DOHH2 (cell line): ENCODE measurements around the gene PLBD2.

Source experiments
- H3F3A ChIP-seq: fragments of 200-600 bp; sonication (generic), shearing (Covaris generic); 2 replicates; pipeline ENCODE4 v1.6.0; 2016; ENCODE audit warnings: antibody characterized with exemption, mild to moderate bottlenecking; ENCODE audit not compliant: control insufficient read depth, insufficient read depth
- H3K27ac ChIP-seq: fragments of 200-600 bp; sonication (generic); 2 replicates; pipeline ENCODE4 v1.5.1; 2014; ENCODE audit warnings: low read depth, mild to moderate bottlenecking, low read length, moderate library complexity
- H3K27me3 ChIP-seq: fragments of 200-600 bp; sonication (generic); 2 replicates; pipeline ENCODE4 v1.6.1; 2014; ENCODE audit warnings: mild to moderate bottlenecking, low read length, mixed read lengths; ENCODE audit not compliant: control insufficient read depth
- H3K36me3 ChIP-seq: fragments of 200-600 bp; sonication (generic); 2 replicates; pipeline ENCODE4 v1.6.1; 2014; ENCODE audit warnings: mild to moderate bottlenecking, low read length, moderate library complexity, mixed read lengths; ENCODE audit not compliant: control insufficient read depth
- H3K4me1 ChIP-seq: fragments of 200-600 bp; sonication (generic); 2 replicates; pipeline ENCODE4 v1.6.1; 2014; ENCODE audit warnings: mild to moderate bottlenecking, low read length, mixed read lengths; ENCODE audit not compliant: control insufficient read depth
- H3K4me2 ChIP-seq: fragments of 200-600 bp; sonication (generic); 2 replicates; pipeline ENCODE4 v1.6.0; 2014; ENCODE audit warnings: mild to moderate bottlenecking, low read length, moderate library complexity
- H3K4me3 ChIP-seq: fragments of 200-600 bp; sonication (generic); 2 replicates; pipeline ENCODE4 v1.5.1; 2014; ENCODE audit warnings: mild to moderate bottlenecking, low read length, mixed read lengths
- H3K79me2 ChIP-seq: fragments of 200-600 bp; sonication (generic); 2 replicates; pipeline ENCODE4 v1.6.1; 2014; ENCODE audit warnings: mild to moderate bottlenecking, low read length, mixed read lengths; ENCODE audit not compliant: control insufficient read depth
- H3K9me2 ChIP-seq: fragments of 200-600 bp; sonication (generic); replicated peaks from 2 replicates; pipeline ENCODE4 v1.6.1; 2014; ENCODE audit warnings: mild to moderate bottlenecking, low read length, mixed read lengths; ENCODE audit not compliant: control insufficient read depth
- H3K9me3 ChIP-seq: fragments of 200-600 bp; sonication (generic); 2 replicates; pipeline ENCODE4 v1.6.1; 2014; ENCODE audit warnings: antibody characterized with exemption, low read length, mixed read lengths; ENCODE audit not compliant: control insufficient read depth, insufficient read depth
- H4K20me1 ChIP-seq: fragments of 200-600 bp; sonication (generic); 2 replicates; pipeline ENCODE4 v1.6.0; 2014; ENCODE audit warnings: low read depth, mild to moderate bottlenecking, antibody characterized with exemption, low read length, moderate library complexity; ENCODE audit not compliant: control insufficient read depth, insufficient read depth
- EZH2phosphoT487 ChIP-seq: fragments of 200-600 bp; sonication (generic); IDR thresholded peaks from 2 replicates; pipeline ENCODE4 v1.6.1; 2017; ENCODE audit warnings: borderline replicate concordance, mild to moderate bottlenecking, antibody characterized with exemption, low read length, moderate library complexity, mixed read lengths
- TF ChIP-seq, protein P1 (sequence below): fragments of 200-600 bp; sonication (generic); IDR thresholded peaks from one replicate; pipeline ENCODE4 v1.5.1; 2014; ENCODE audit warnings: antibody characterized with exemption, mild to moderate bottlenecking, low read depth, low read length; ENCODE audit not compliant: poor library complexity, severe bottlenecking

PLBD2 gene

GRCh38 chr12:113378291-113378690 lies 19.9 kb downstream of the PLBD2 start:
- Histone ChIP-seq H3K36me3 (no peaks in the 10 kb centered on the region), H3K4me3 (no peak overlapping the region), H3K4me1 (no peaks in the 10 kb centered on the region), H3K27me3 (no peaks in the 10 kb centered on the region), H3K27ac (no peak overlapping the region), H3K9me3 (no peaks in the 10 kb centered on the region), H3K79me2 (no peaks in the 10 kb centered on the region), H4K20me1 (no peaks in the 10 kb centered on the region), H3F3A (no peaks in the 10 kb centered on the region), H3K4me2 (no peak overlapping the region), H3K9me2 (no peaks in the 10 kb centered on the region)
- TF ChIP-seq, protein P1, sequence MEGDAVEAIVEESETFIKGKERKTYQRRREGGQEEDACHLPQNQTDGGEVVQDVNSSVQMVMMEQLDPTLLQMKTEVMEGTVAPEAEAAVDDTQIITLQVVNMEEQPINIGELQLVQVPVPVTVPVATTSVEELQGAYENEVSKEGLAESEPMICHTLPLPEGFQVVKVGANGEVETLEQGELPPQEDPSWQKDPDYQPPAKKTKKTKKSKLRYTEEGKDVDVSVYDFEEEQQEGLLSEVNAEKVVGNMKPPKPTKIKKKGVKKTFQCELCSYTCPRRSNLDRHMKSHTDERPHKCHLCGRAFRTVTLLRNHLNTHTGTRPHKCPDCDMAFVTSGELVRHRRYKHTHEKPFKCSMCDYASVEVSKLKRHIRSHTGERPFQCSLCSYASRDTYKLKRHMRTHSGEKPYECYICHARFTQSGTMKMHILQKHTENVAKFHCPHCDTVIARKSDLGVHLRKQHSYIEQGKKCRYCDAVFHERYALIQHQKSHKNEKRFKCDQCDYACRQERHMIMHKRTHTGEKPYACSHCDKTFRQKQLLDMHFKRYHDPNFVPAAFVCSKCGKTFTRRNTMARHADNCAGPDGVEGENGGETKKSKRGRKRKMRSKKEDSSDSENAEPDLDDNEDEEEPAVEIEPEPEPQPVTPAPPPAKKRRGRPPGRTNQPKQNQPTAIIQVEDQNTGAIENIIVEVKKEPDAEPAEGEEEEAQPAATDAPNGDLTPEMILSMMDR, result no peak
- TF ChIP-seq EZH2phosphoT487, result no peak

DNA sequence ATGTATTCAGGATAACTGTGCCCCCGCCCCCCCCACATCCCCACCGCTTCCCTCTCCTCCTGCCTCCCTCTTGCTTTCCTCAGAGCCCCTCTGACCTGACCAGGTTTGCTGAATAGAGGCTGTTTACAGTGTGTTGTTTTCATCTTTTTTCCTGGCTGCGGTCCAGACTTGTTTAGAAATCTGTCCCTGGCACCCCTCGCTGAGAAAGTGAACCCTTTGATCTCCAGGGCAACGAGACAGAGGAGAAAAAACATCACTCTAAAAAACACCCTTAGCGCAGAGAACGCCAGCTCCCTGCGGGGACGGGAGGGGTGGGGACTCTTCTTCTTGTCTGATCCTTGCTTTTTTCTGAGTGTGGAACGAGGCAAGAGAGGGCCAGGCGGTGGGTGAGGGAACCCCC lies 22.8 kb downstream of the PLBD2 start:
- Histone ChIP-seq H3K4me3 (no peak overlapping the region), H3F3A (no peaks in the 10 kb centered on the region), H3K79me2 (no peaks in the 10 kb centered on the region), H3K27me3 (no peaks in the 10 kb centered on the region), H3K4me1 (no peaks in the 10 kb centered on the region), H3K36me3 (no peaks in the 10 kb centered on the region), H4K20me1 (no peaks in the 10 kb centered on the region), H3K9me2 (no peaks in the 10 kb centered on the region), H3K9me3 (no peaks in the 10 kb centered on the region), H3K4me2 (no peak overlapping the region), H3K27ac (no peak overlapping the region)
- TF ChIP-seq, protein P1, result no peak
- no peak for TF ChIP-seq EZH2phosphoT487

DNA sequence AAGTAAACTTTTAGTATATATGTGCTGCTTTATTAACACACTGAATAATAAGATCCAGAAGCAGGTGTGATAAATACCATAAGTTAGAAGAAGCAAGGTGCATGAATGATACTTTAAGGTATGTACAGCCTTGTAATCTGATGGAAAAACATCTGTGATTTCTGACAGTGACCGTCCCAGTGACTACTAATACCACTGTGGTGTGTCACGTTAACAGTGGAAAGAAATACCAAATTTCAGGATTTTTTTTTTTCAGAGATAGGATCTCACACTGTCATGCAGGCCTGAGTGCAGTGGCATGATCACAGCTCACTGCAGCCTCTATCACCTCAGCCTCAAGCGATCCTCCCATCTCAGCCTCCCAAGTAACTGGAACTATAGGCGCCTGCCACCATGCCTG lies 23.8 kb downstream of the PLBD2 start:
- Histone ChIP-seq H3K36me3 (no peaks in the 10 kb centered on the region), H3K27ac (no peak overlapping the region), H3K27me3 (no peaks in the 10 kb centered on the region), H3K79me2 (no peaks in the 10 kb centered on the region), H3K9me2 (no peaks in the 10 kb centered on the region), H3K4me3 (no peak overlapping the region), H3K9me3 (no peaks in the 10 kb centered on the region), H3K4me2 (no peak overlapping the region), H4K20me1 (no peaks in the 10 kb centered on the region), H3K4me1 (no peaks in the 10 kb centered on the region), H3F3A (no peaks in the 10 kb centered on the region)
- TF ChIP-seq, protein P1, result no peak
- TF ChIP-seq EZH2phosphoT487, result no peak

GRCh38 chr12:113384778-113385177 lies 26.4 kb downstream of the PLBD2 start:
- H3K4me3 ChIP-seq, result no peak overlapping the region
- no peak overlapping the region for H3K27ac ChIP-seq
- no peaks in the 10 kb centered on the region for H3K9me2 ChIP-seq
- no peaks in the 10 kb centered on the region for H3K4me1 ChIP-seq
- no peaks in the 10 kb centered on the region for H3K9me3 ChIP-seq
- H4K20me1 ChIP-seq, result no peaks in the 10 kb centered on the region
- H3K36me3 ChIP-seq, result no peaks in the 10 kb centered on the region
- no peaks in the 10 kb centered on the region for H3K27me3 ChIP-seq
- no peak overlapping the region for H3K4me2 ChIP-seq
- TF ChIP-seq, protein P1, result no peak
- no peak for TF ChIP-seq EZH2phosphoT487
- no peaks in the 10 kb centered on the region for H3F3A ChIP-seq
- H3K79me2 ChIP-seq, result no peaks in the 10 kb centered on the region
